ENCODE data around the gene DAO.

The DAO gene

GRCh38 chr12:108881953-108882352 is 2.1 kb downstream of the DAO start:
- H3K4me3 ChIP-seq (replicated peaks; ENCODE audit: insufficient read depth, low read length): no peak overlapping the region
- DNase-seq (ENCODE audit: low read depth in 1 of 2, low spot score in 1 of 2): no peak
- H3K27me3 ChIP-seq (ENCODE audit: insufficient read depth, poor library complexity, severe bottlenecking): no peaks in the 10 kb centered on the region
- TF ChIP-seq POLR2AphosphoS5 (IDR thresholded peaks at IDR 0.05; ENCODE audit: low read depth): no peak
- TF ChIP-seq GABPA (IDR thresholded peaks at IDR 0.05; ENCODE audit: low read depth): no peak
- no peak for TF ChIP-seq SPI1 (IDR thresholded peaks at IDR 0.05; ENCODE audit: borderline replicate concordance, low read depth)
- no peak for TF ChIP-seq CTCF (IDR thresholded peaks at IDR 0.05; ENCODE audit: insufficient read depth, low read length)
- TF ChIP-seq REST (IDR thresholded peaks at IDR 0.05; ENCODE audit: insufficient replicate concordance, low read depth): no peak
- no peak overlapping the region for H3K27ac ChIP-seq (replicated peaks)

GRCh38 chr12:108884116-108885012 is 4.5 kb downstream of the DAO start:
- TF ChIP-seq SPI1 (IDR thresholded peaks at IDR 0.05; ENCODE audit: borderline replicate concordance, low read depth): no peak
- no peak for TF ChIP-seq GABPA (IDR thresholded peaks at IDR 0.05; ENCODE audit: low read depth)
- TF ChIP-seq POLR2AphosphoS5 (IDR thresholded peaks at IDR 0.05; ENCODE audit: low read depth): no peak
- TF ChIP-seq CTCF (IDR thresholded peaks at IDR 0.05; ENCODE audit: insufficient read depth, low read length): peak; percentile 78
- TF ChIP-seq REST (IDR thresholded peaks at IDR 0.05; ENCODE audit: insufficient replicate concordance, low read depth): no peak
- peak; percentile 58 to 69 for DNase-seq (ENCODE audit: low read depth in 1 of 2, low spot score in 1 of 2)

GRCh38 chr12:108886873-108887629 is 7.2 kb downstream of the DAO start:
- TF ChIP-seq CTCF (IDR thresholded peaks at IDR 0.05; ENCODE audit: insufficient read depth, low read length) (no peak), GABPA (IDR thresholded peaks at IDR 0.05; ENCODE audit: low read depth) (no peak), POLR2AphosphoS5 (IDR thresholded peaks at IDR 0.05; ENCODE audit: low read depth) (no peak), SPI1 (IDR thresholded peaks at IDR 0.05; ENCODE audit: borderline replicate concordance, low read depth) (no peak), REST (IDR thresholded peaks at IDR 0.05; ENCODE audit: insufficient replicate concordance, low read depth) (no peak)
- Histone ChIP-seq H3K27me3 (ENCODE audit: insufficient read depth, poor library complexity, severe bottlenecking) (no peaks in the 10 kb centered on the region), H3K27ac (replicated peaks) (no peak overlapping the region), H3K4me3 (replicated peaks; ENCODE audit: insufficient read depth, low read length) (no peak overlapping the region)
- DNase-seq (ENCODE audit: low read depth in 1 of 2, low spot score in 1 of 2): no peak

More at GRCh38 chr12:108884116-108885012, 4.5 kb downstream of the DAO start:
- no peak overlapping the region for H3K27ac ChIP-seq (replicated peaks)
- H3K4me3 ChIP-seq (replicated peaks; ENCODE audit: insufficient read depth, low read length): no peak overlapping the region
- no peaks in the 10 kb centered on the region for H3K27me3 ChIP-seq (ENCODE audit: insufficient read depth, poor library complexity, severe bottlenecking)

All from HL-60 (cell line).